Activated naive CD8-positive, alpha-beta T cell treated with anti-CD3 and anti-CD28 coated beads, Interleukin-2, amount 10 ng/mL, durations not matched to agents 7 days and 5 days (primary cell): ENCODE data around the gene RABGAP1L. TPM values are rescaled to one million over a fixed set of nuclear protein-coding genes. Genes with fewer than 3 reads are reported as not detected.

Experiments
- ATAC-seq: fragments of 150-1000 bp; cut with Tn5 transposase; one replicate; pipeline ENCODE4 v1.10.0; 2021; ENCODE audit warnings: low read depth, moderate library complexity
- POLR2A ChIA-PET: fragments of 350-600 bp; sonication (Branson Sonifier 250); formaldehyde crosslinking; loops from one replicate; lab custom pipeline; 2021; ENCODE audit warnings: antibody characterized with exemption; lab: Charles Lee
- DNase-seq: peaks from one replicate; pipeline ENCODE4 v3.0.0; 2021
- H3K27ac Mint-ChIP-seq: one replicate; pipeline ENCODE4 v1.8.0; 2022; ENCODE audit warnings: mild to moderate bottlenecking, mixed read lengths
- H3K27me3 Mint-ChIP-seq: one replicate; pipeline ENCODE4 v1.8.0; 2022; ENCODE audit warnings: mild to moderate bottlenecking, moderate library complexity, mixed read lengths
- H3K36me3 Mint-ChIP-seq: one replicate; pipeline ENCODE4 v1.8.0; 2021; ENCODE audit warnings: mild to moderate bottlenecking, mixed read lengths
- H3K4me1 Mint-ChIP-seq: one replicate; pipeline ENCODE4 v1.8.0; 2021; ENCODE audit warnings: mixed read lengths
- H3K4me3 Mint-ChIP-seq: one replicate; pipeline ENCODE4 v1.8.0; 2022; ENCODE audit warnings: mild to moderate bottlenecking, moderate library complexity, mixed read lengths
- H3K9me3 Mint-ChIP-seq: one replicate; pipeline ENCODE4 v1.8.0; 2021; ENCODE audit warnings: mixed read lengths
- total RNA-seq, 2 experiments: library from RNA; stranded (reverse); gene quantifications; one replicate each; pipeline ENCODE4 v1.2.3, GENCODE V29; 2021

The RABGAP1L gene
- total RNA-seq, 2 experiments from 2014 or later: 64.8 to 69.9 TPM

GRCh38 chr1:174984952-174985351 lies 825.6 kb downstream of the RABGAP1L start:
- H3K27ac Mint-ChIP-seq: no peak overlapping the region
- POLR2A ChIA-PET: interaction anchor here (1.3 to 1.6 kb wide), 3 partner anchors 14 to 185 kb away, joined by 3 to 6 read pairs (median 4); partner anchors contain the start of gene CACYBP
- ATAC-seq: no peak

GRCh38 chr1:174988539-174988938 lies 829.2 kb downstream of the RABGAP1L start:
- Mint-ChIP-seq H3K36me3 (peaks cover 15% of the 10 kb centered on the region), H3K9me3 (no peaks in the 10 kb centered on the region), H3K4me3 (no peak overlapping the region), H3K27me3 (no peaks in the 10 kb centered on the region), H3K27ac (no peak overlapping the region), H3K4me1 (peaks cover 20% of the 10 kb centered on the region)
- DNase-seq (no peak), ATAC-seq (no peak)
- POLR2A ChIA-PET: interaction anchor here (1.4 kb wide), 2 partner anchors 23 to 189 kb away, joined by 3 read pairs; no protein-coding TSS in a partner anchor

More at GRCh38 chr1:174984952-174985351, 825.6 kb downstream of the RABGAP1L start:
- H3K27me3 Mint-ChIP-seq: no peaks in the 10 kb centered on the region
- no peak for DNase-seq
- H3K4me1 Mint-ChIP-seq: peaks cover 27% of the 10 kb centered on the region
- peaks cover 36% of the 10 kb centered on the region for H3K36me3 Mint-ChIP-seq
- no peaks in the 10 kb centered on the region for H3K9me3 Mint-ChIP-seq
- H3K4me3 Mint-ChIP-seq: no peak overlapping the region

- ATAC-seq: no peak
- peaks cover 20% of the 10 kb centered on the region for H3K4me1 Mint-ChIP-seq
- peak overlapping the region; percentile 79 for H3K4me3 Mint-ChIP-seq
- H3K36me3 Mint-ChIP-seq: peaks cover 14% of the 10 kb centered on the region
- no peaks in the 10 kb centered on the region for H3K9me3 Mint-ChIP-seq
- POLR2A ChIA-PET: interaction anchor here (0.9 to 1.4 kb wide), 4 partner anchors 11 to 189 kb away, joined by 3 to 13 read pairs (median 4); partner anchors contain the start of gene CACYBP
- DNase-seq: no peak
- H3K27me3 Mint-ChIP-seq: no peaks in the 10 kb centered on the region
- peak overlapping the region; percentile 15 for H3K27ac Mint-ChIP-seq
Measured at GRCh38 chr1:174988986-174989385, 829.7 kb downstream of the RABGAP1L start.

- no peaks in the 10 kb centered on the region for H3K27me3 Mint-ChIP-seq
- POLR2A ChIA-PET: interaction anchor here (0.9 to 1.4 kb wide), 4 partner anchors 10 to 190 kb away, joined by 3 to 13 read pairs (median 4); partner anchors contain the start of gene CACYBP
- peaks cover 19% of the 10 kb centered on the region for H3K4me1 Mint-ChIP-seq
- ATAC-seq (no peak), DNase-seq (no peak)
- peak overlapping the region; percentile 79 for H3K4me3 Mint-ChIP-seq
- H3K36me3 Mint-ChIP-seq: peaks cover 14% of the 10 kb centered on the region
- no peaks in the 10 kb centered on the region for H3K9me3 Mint-ChIP-seq
- H3K27ac Mint-ChIP-seq: peak overlapping the region; percentile 87
Measured at GRCh38 chr1:174989536-174990220, 830.4 kb downstream of the RABGAP1L start.

GRCh38 chr1:174990382-174990999 lies 831.2 kb downstream of the RABGAP1L start:
- POLR2A ChIA-PET: interaction anchor here (1.4 kb wide), 1 partner anchor 9 kb away, joined by 13 read pairs; the partner anchor contains the start of gene CACYBP
- H3K9me3 Mint-ChIP-seq: no peaks in the 10 kb centered on the region
- no peaks in the 10 kb centered on the region for H3K27me3 Mint-ChIP-seq
- H3K27ac Mint-ChIP-seq: peak overlapping the region; percentile 89
- no peak for DNase-seq
- peaks cover 13% of the 10 kb centered on the region for H3K36me3 Mint-ChIP-seq
- H3K4me3 Mint-ChIP-seq: peak overlapping the region; percentile 80
- H3K4me1 Mint-ChIP-seq: peaks cover 15% of the 10 kb centered on the region
- peak; percentile 61 for ATAC-seq

- DNase-seq: no peak
- Mint-ChIP-seq H3K4me3 (no peak overlapping the region), H3K4me1 (peaks cover 14% of the 10 kb centered on the region), H3K27me3 (no peaks in the 10 kb centered on the region), H3K9me3 (no peaks in the 10 kb centered on the region), H3K36me3 (peaks cover 12% of the 10 kb centered on the region), H3K27ac (no peak overlapping the region)
- ATAC-seq: no peak
- POLR2A ChIA-PET: interaction anchor here (0.5 kb wide), 1 partner anchor 464 kb away, joined by 3 read pairs; no protein-coding TSS in a partner anchor
Measured at GRCh38 chr1:174991473-174991872, 832.2 kb downstream of the RABGAP1L start.

GRCh38 chr1:174995121-174995520 lies 835.8 kb downstream of the RABGAP1L start:
- peaks cover 6% of the 10 kb centered on the region for H3K36me3 Mint-ChIP-seq
- H3K4me3 Mint-ChIP-seq: no peak overlapping the region
- POLR2A ChIA-PET: no interaction called here
- peaks cover 8% of the 10 kb centered on the region for H3K4me1 Mint-ChIP-seq
- no peak for ATAC-seq
- no peak overlapping the region for H3K27ac Mint-ChIP-seq
- no peak for DNase-seq
- no peaks in the 10 kb centered on the region for H3K9me3 Mint-ChIP-seq
- no peaks in the 10 kb centered on the region for H3K27me3 Mint-ChIP-seq

- ATAC-seq (no peak), DNase-seq (no peak)
- H3K27me3 Mint-ChIP-seq: no peaks in the 10 kb centered on the region
- no peak overlapping the region for H3K27ac Mint-ChIP-seq
- peaks cover 8% of the 10 kb centered on the region for H3K4me1 Mint-ChIP-seq
- POLR2A ChIA-PET: no interaction called here
- H3K36me3 Mint-ChIP-seq: peaks cover 3% of the 10 kb centered on the region
- no peak overlapping the region for H3K4me3 Mint-ChIP-seq
- no peaks in the 10 kb centered on the region for H3K9me3 Mint-ChIP-seq
Measured at GRCh38 chr1:174995916-174996315, 836.6 kb downstream of the RABGAP1L start.

GRCh38 chr1:174996476-174996875 lies 837.2 kb downstream of the RABGAP1L start:
- Mint-ChIP-seq H3K4me1 (peaks cover 11% of the 10 kb centered on the region), H3K27me3 (no peaks in the 10 kb centered on the region), H3K4me3 (no peak overlapping the region), H3K36me3 (peaks cover 5% of the 10 kb centered on the region), H3K9me3 (no peaks in the 10 kb centered on the region), H3K27ac (no peak overlapping the region)
- ATAC-seq (no peak), DNase-seq (no peak)
- POLR2A ChIA-PET: interaction anchor here (0.6 kb wide), 1 partner anchor 790 kb away, joined by 3 read pairs; no protein-coding TSS in a partner anchor

GRCh38 chr1:174997041-174997440 lies 837.7 kb downstream of the RABGAP1L start:
- H3K9me3 Mint-ChIP-seq: no peaks in the 10 kb centered on the region
- ATAC-seq: no peak
- H3K27ac Mint-ChIP-seq: peak overlapping the region; percentile 10
- POLR2A ChIA-PET: interaction anchor here (0.6 kb wide), 2 partner anchors 197 to 791 kb away, joined by 3 read pairs; no protein-coding TSS in a partner anchor
- H3K36me3 Mint-ChIP-seq: peaks cover 5% of the 10 kb centered on the region
- no peak overlapping the region for H3K4me3 Mint-ChIP-seq
- peaks cover 14% of the 10 kb centered on the region for H3K4me1 Mint-ChIP-seq
- DNase-seq: no peak
- no peaks in the 10 kb centered on the region for H3K27me3 Mint-ChIP-seq

GRCh38 chr1:174998569-174999215 lies 839.4 kb downstream of the RABGAP1L start:
- Mint-ChIP-seq H3K9me3 (no peaks in the 10 kb centered on the region), H3K27ac (no peak overlapping the region), H3K27me3 (no peaks in the 10 kb centered on the region), H3K36me3 (peaks cover 5% of the 10 kb centered on the region), H3K4me3 (no peak overlapping the region), H3K4me1 (peaks cover 26% of the 10 kb centered on the region)
- peak; percentile 0 for ATAC-seq
- POLR2A ChIA-PET: interaction anchor here (0.6 to 3.4 kb wide), 17 partner anchors 9 to 1522 kb away, joined by 3 to 105 read pairs (median 6); partner anchors contain the start of genes KIAA0040, MRPS14 and RC3H1
- DNase-seq: no peak

- Mint-ChIP-seq H3K4me3 (no peak overlapping the region), H3K9me3 (no peaks in the 10 kb centered on the region), H3K27me3 (no peaks in the 10 kb centered on the region), H3K36me3 (peaks cover 6% of the 10 kb centered on the region), H3K27ac (no peak overlapping the region), H3K4me1 (peaks cover 32% of the 10 kb centered on the region)
- POLR2A ChIA-PET: interaction anchor here (0.5 to 3.4 kb wide), 20 partner anchors 10 to 1523 kb away, joined by 3 to 105 read pairs (median 6); partner anchors contain the start of genes KIAA0040, MRPS14 and RC3H1
- DNase-seq (peak; percentile 96), ATAC-seq (peak; percentile 83)
Measured at GRCh38 chr1:174999216-174999935, 840.1 kb downstream of the RABGAP1L start.
